Ovary (tissue), 9 donors: ENCODE data around the gene GJC2. TPM values are rescaled to one million over a fixed set of nuclear protein-coding genes. Genes with fewer than 3 reads are reported as not detected.
A peak's percentile ranks its signal among the peaks of the same experiment; 100 is the strongest.

Experiments
- DNase-seq, 5 donors: peaks; one replicate each; pipeline ENCODE4 v3.0.0-alpha.2; 2019 to 2020
- H3K27ac ChIP-seq, 2 donors: fragments of 200-600 bp; one replicate each; pipeline versions ENCODE4 v1.5.1 to v1.8.0; 2019 to 2022
- H3K27me3 ChIP-seq: fragments of 200-600 bp; one replicate; pipeline ENCODE4 v1.8.0; 2022
- H3K36me3 ChIP-seq: fragments of 200-600 bp; sonication (generic); one replicate; pipeline ENCODE4 v1.5.1; 2019
- H3K4me1 ChIP-seq: one replicate; pipeline ENCODE4 v1.8.1; 2013; ENCODE audit warnings: mild to moderate bottlenecking, moderate library complexity; ENCODE audit not compliant: insufficient read depth
- H3K4me3 ChIP-seq: fragments of 200-600 bp; sonication (generic); one replicate; pipeline ENCODE4 v1.5.1; 2017
- H3K9me3 ChIP-seq, 2 donors: fragments of 200-600 bp in 1 of 2; sonication (generic) in 1 of 2; one replicate each; pipeline versions ENCODE4 v1.5.1 to v1.8.1; 2013 to 2019; ENCODE audit warnings: mild to moderate bottlenecking in 1 of 2, moderate library complexity in 1 of 2
- CTCF ChIP-seq, 3 donors: fragments of 450-650 bp in 2 of 3; fragments of 200-600 bp in 1 of 3; IDR thresholded peaks; one replicate each; pipeline versions ENCODE4 v1.5.1 to v1.8.0; 2016 to 2022; ENCODE audit warnings: antibody characterized with exemption in 3 of 3, mild to moderate bottlenecking in 1 of 3
- EP300 ChIP-seq: sonication (generic); formaldehyde crosslinking; IDR thresholded peaks from one replicate; pipeline ENCODE4 v1.6.1; 2017; ENCODE audit warnings: antibody characterized with exemption
- POLR2A ChIP-seq: fragments of 450-650 bp; IDR thresholded peaks from one replicate; pipeline ENCODE4 v1.6.1; 2017; ENCODE audit warnings: antibody characterized with exemption, mild to moderate bottlenecking, moderate library complexity
- WGBS, 3 donors: extraction: QIAGEN DNeasy Blood & Tissue Kit in 1 of 3; methylation state at CpG; one replicate each; pipeline versions ENCODE4 v1.1.5 to v1.1.7; 2013 to 2017; 5-methylcytosine and 5-hydroxymethylcytosine counted together
- intact Hi-C, 4 donors: fragments of 100-400 bp; cut with DNase I; formaldehyde crosslinking; loops; one replicate each; pipeline versions ENCODE4 v1.11.0 to v1.15.1; 2022 to 2023
- polyA plus RNA-seq, 2 donors: library from polyadenylated mRNA; stranded (reverse); fragments of 200-250 nt in 1 of 2; fragments of 350-450 nt in 1 of 2; fragmentation: Illumina TruSeq in 1 of 2; extraction: RNeasy Lipid Tissue Mini Kit (QIAGEN cat#74804) in 1 of 2; gene quantifications; one replicate each; pipeline ENCODE4 v1.2.3, GENCODE V29; 2013 to 2014
- total RNA-seq, 7 donors: library from RNA; depleted of rRNA in 2 of 7; stranded (reverse); fragments of >200 nt in 2 of 7; fragmentation: NEBNext Ultra II Directional in 3 of 7; extraction: Animal tissue kit (Norgen Biotek cat#: 25700) in 3 of 7; gene quantifications; one replicate each; pipeline versions ENCODE4 v1.1.0 to v1.2.4, GENCODE V29; 2016 to 2023
- donor health status: DM: no; HTN: no; CAD: no; lungs with moderate emphysema.
- donor health status: DM: no; HTN: no; CAD: no.
- donor health status: Bipolar disorder and iron deficiency.
- donor health status: DM: yes; HTN: yes; CAD: no.
- donor health status: DM: no; HTN: no; CAD: no.
- donor health status: DM: yes; HTN: yes; CAD: no.

GJC2 gene
- total and polyA plus RNA-seq, 9 donors, result 0.18 to 12.6 (median 6.1) TPM

DNA sequence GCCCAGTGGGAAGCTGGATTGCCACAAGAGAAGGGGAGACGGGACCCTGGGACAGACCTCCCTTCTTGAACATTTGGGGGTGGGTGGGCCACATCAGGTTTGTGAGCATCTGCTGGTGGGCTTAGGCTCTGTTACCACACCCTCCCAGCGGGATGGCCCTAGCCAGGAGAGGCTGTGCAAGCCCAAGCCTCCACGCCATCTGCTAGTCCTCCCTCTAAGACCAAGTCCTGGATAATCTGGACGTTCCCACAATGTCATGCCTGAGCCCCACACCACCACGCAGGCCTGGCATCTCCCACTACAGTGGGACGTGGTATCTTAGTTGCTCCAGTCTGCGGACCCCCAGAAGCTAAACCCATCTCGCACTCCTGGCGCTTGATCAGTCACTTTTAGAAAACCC is 12.1 kb downstream of the GJC2 start:
- intact Hi-C loops, result loop anchor here in 1 of 4 donors (10.0 kb wide), 1 partner anchor 243 kb away; the partner anchor contains the start of gene TRIM11
- DNase-seq, result peak in 1 of 5 donors; percentile 28
- Histone ChIP-seq H3K9me3 (no peaks in the 10 kb centered on the region), H3K36me3 (no peaks in the 10 kb centered on the region), H3K4me1 (peaks cover 17% of the 10 kb centered on the region), H3K4me3 (no peak overlapping the region), H3K27me3 (no peaks in the 10 kb centered on the region), H3K27ac (no peak overlapping the region)
- TF ChIP-seq EP300, result no peak
- no peak for TF ChIP-seq CTCF (IDR thresholded peaks at IDR 0.05)
- TF ChIP-seq POLR2A, result no peak
- WGBS, 3 donors, result 61 to 83% (median 64%) methylated on average over 9 of the region's 9 CpGs

GRCh38 chr1:228162286-228163006 is 12.7 kb downstream of the GJC2 start:
- Histone ChIP-seq H3K4me1 (peaks cover 17% of the 10 kb centered on the region), H3K36me3 (no peaks in the 10 kb centered on the region), H3K4me3 (no peak overlapping the region), H3K27me3 (no peaks in the 10 kb centered on the region), H3K9me3 (no peaks in the 10 kb centered on the region), H3K27ac (no peak overlapping the region)
- WGBS, 3 donors, result 15 to 23% (median 22%) methylated on average over 9 to 14 of the region's 14 CpGs
- TF ChIP-seq CTCF (IDR thresholded peaks at IDR 0.05), result no peak
- TF ChIP-seq EP300, result no peak
- no peak for TF ChIP-seq POLR2A
- intact Hi-C loops, result loop anchor here in 2 of 4 donors (1.0 to 10.0 kb wide), 2 partner anchors 242 to 711 kb away; partner anchors contain the start of gene TRIM11 (in 1 of the 2)
- DNase-seq, result peak in 3 of 5 donors; percentile 54 to 59 (median 56)

- WGBS, 3 donors, result 23 to 32% (median 31%) methylated on average over 30 of the region's 30 CpGs
- Histone ChIP-seq H3K27me3 (no peaks in the 10 kb centered on the region), H3K4me1 (peaks cover 15% of the 10 kb centered on the region), H3K9me3 (no peaks in the 10 kb centered on the region), H3K27ac (peak overlapping the region in 1 of 2 donors; percentile 27), H3K4me3 (no peak overlapping the region), H3K36me3 (no peaks in the 10 kb centered on the region)
- TF ChIP-seq EP300 (no peak), POLR2A (no peak), CTCF (IDR thresholded peaks at IDR 0.05) (no peak)
- DNase-seq, result peak; percentile 63 to 77 (median 76)
- intact Hi-C loops, result loop anchor here in 2 of 4 donors (1.0 to 10.0 kb wide), 2 partner anchors 242 to 712 kb away; partner anchors contain the start of gene TRIM11 (in 1 of the 2)
Measured at GRCh38 chr1:228163007-228163753, 13.4 kb downstream of the GJC2 start.

GRCh38 chr1:228163776-228164519 is 14.2 kb downstream of the GJC2 start:
- no peaks in the 10 kb centered on the region for H3K36me3 ChIP-seq
- intact Hi-C loops, result loop anchor here in 2 of 4 donors (1.0 to 10.0 kb wide), 2 partner anchors 241 to 713 kb away; partner anchors contain the start of gene TRIM11 (in 1 of the 2)
- 91 to 97% (median 91%) methylated on average over 10 of the region's 10 CpGs for WGBS, 3 donors
- H3K9me3 ChIP-seq, result no peaks in the 10 kb centered on the region
- TF ChIP-seq EP300, result no peak
- TF ChIP-seq CTCF (IDR thresholded peaks at IDR 0.05), result no peak
- no peak for TF ChIP-seq POLR2A
- H3K27ac ChIP-seq, result peak overlapping the region in 1 of 2 donors; percentile 27
- peaks cover 14% of the 10 kb centered on the region for H3K4me1 ChIP-seq
- H3K27me3 ChIP-seq, result no peaks in the 10 kb centered on the region
- H3K4me3 ChIP-seq, result no peak overlapping the region
- DNase-seq, result peak in 4 of 5 donors; percentile 35 to 48 (median 39)
